ENCODE data around the gene TMEM170B.

Gene TMEM170B

DNA sequence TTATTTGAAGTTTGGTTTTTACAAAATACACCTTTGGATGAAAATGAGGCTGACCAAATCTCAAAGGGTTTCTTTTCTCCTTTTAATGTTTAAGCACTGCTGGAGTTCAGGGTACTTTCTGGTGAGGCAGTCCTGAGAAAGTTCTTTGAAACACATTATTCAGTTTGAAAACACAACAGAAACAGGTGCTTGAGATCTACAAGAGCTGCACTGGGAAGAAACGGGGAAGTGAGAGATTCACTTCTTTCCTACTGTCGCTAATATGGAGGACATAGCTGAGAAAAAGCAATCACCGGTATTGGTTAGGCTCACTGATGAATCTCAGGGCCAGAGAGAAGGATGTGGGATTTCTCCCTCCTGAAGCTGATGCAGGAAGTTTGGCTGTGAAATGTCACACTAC is 22.9 kb upstream of the TMEM170B start:
- TF ChIP-seq ZNF274 (IDR thresholded peaks at IDR 0.05; ENCODE audit: low read depth, low read length): no peak
- H3K4me3 ChIP-seq (ENCODE audit: low read length): no peak overlapping the region; the same call in 1 of the 2 replicates

DNA sequence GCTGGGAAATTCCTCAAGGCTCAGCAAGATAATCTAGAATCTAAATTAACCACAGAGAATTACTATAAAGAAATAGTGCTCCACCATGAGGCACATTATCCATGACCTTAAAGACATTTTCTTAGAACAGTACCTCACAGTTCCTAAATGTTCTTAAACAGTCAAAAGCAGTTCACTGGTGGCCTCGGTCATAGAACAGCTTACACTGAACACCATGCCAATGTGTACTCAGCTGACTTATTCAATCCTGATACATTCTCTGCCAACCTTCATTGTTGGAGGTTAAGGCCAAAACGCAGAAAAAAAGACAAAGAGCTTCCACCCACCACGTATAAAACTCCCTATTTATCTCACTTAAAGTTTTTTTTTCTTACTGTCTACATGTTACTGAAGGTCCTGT is 21.8 kb upstream of the TMEM170B start:
- no peak for TF ChIP-seq ZNF274 (IDR thresholded peaks at IDR 0.05; ENCODE audit: low read depth, low read length)
- no peak overlapping the region for H3K4me3 ChIP-seq (ENCODE audit: low read length)

DNA sequence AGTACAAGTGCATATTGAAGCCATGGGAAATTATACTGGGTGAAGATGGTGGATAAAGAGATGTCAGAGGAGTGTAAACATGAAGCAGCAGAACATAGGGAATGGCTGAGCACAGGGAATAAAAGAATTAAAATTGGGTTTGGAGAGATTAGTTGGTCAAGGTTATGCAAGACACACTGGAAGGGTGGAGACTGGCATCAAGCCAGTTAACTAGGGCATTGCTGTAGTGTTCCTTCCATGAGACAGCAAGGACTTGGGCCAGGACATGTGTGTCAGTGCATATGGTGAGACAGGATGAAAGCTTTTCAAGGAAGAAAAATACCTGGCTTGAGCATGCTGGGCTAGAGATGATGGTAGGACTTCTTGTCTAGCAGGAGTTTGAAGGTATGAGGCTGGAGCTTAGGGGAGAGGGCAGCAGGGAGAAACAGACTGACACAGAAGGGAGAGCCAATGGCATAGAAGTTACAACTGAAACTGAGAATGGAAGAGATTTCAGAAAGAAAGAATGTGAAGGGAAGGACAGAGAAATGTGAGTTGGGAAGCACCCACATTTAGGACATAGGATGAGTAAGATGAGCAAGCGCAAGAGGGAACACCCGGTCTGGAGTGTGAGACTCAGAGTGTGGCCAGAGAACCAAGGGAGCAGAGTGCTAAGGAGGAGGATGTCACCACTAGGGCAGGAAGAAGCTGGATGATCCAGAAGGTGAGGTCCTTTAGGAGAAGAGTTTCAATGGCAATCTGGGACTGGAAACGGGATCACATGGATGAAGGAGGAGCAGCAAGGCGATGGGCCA is 14.5 kb upstream of the TMEM170B start:
- no peak for TF ChIP-seq ZNF274 (IDR thresholded peaks at IDR 0.05; ENCODE audit: low read depth, low read length)
- no peak overlapping the region for H3K4me3 ChIP-seq (ENCODE audit: low read length)

DNA sequence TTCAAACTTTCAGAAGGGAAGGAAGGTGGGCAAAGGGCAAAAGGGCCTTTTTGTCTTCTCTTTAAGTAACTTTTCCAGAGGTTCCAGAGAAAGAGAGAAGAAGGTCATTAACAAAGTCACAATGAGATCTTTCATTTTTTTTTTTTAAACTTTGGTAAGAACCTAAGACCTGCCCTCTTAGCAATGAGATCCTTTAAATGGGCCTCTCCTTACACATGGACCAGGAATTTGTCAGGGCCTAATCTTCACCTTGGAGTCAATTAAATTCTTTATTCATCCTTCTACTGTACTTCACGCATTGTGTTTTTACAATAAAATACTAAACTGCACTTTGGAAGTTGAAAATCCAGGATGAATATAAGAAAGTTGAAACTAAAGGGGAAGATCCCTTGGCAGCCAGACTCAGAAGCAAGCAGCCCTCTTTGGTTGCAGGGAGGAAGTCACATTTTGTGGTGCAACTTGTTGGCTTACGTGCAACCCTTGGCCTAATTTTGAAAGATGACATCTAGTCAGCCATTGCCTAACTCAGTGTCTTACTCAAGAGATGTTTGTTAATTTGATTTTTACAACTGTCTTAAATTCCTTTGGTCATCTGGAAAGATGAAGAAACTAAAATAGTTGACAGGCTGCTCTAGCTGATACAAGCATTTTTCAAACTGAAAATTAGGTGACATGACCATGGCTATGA is 11.9 kb upstream of the TMEM170B start:
- no peak overlapping the region for H3K4me3 ChIP-seq (ENCODE audit: low read length)
- no peak for TF ChIP-seq ZNF274 (IDR thresholded peaks at IDR 0.05; ENCODE audit: low read depth, low read length)

DNA sequence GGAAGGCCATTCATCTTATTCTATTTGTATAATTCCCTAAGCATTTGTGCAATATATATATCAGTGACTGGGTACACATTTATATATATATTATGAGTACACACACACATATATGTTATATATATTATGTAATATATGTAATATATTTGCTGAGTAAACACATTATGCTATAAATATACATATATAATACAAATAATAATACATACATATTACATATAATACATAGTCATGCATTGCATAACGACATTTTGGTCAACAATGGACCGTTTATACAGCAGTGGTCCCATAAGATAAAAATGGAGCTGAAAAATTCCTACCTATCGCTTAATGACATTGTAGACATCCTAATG is 11.4 kb upstream of the TMEM170B start:
- H3K4me3 ChIP-seq (ENCODE audit: low read length): no peak overlapping the region
- TF ChIP-seq ZNF274 (IDR thresholded peaks at IDR 0.05; ENCODE audit: low read depth, low read length): no peak

DNA sequence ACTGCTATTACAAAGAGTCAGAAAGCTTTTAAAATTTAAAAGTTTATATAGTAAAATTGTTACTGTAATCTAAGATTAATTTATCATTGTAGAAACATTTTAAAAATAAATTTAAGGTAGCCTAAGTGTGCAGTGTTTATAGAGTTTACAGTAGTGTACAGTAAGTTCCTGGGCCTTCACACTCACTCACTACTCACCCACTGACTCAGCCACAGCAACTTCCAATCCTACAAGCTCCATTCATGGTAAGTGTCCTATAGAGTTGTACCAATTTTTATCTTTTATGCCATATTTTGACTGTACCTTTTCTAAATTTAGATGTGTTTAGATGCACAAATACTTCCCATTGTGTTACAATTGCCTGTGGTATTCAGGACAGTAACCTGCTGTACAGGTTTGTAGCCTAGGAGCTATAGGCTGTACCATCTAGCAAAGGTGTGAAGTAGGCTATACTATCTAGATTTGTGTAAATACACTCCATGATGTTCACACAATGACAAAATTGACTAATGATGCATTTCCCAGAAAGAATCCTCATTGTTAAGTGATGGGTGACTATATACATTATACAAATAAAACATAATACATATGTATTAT is 10.2 kb upstream of the TMEM170B start:
- no peak for TF ChIP-seq ZNF274 (IDR thresholded peaks at IDR 0.05; ENCODE audit: low read depth, low read length)
- no peak overlapping the region for H3K4me3 ChIP-seq (ENCODE audit: low read length)

DNA sequence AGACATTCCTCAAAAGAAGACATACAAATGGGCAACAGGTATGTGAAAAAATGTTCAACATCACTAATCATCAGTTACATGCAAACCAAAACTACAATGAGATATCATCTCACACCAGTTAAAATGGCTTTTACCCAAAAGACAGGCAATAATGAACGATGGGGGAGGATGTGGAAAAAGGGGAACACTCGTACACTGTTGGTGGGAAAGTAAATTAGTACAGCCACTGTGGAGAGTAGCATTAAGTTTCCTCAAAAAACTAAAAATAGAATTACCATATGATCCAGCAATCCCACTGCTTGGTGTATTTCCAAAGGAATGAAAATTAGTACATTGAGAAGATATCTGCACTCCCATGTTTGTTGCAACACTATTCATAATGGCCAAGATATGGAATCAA is 8.6 kb upstream of the TMEM170B start:
- H3K4me3 ChIP-seq (ENCODE audit: low read length): no peak overlapping the region
- no peak for TF ChIP-seq ZNF274 (IDR thresholded peaks at IDR 0.05; ENCODE audit: low read depth, low read length)

DNA sequence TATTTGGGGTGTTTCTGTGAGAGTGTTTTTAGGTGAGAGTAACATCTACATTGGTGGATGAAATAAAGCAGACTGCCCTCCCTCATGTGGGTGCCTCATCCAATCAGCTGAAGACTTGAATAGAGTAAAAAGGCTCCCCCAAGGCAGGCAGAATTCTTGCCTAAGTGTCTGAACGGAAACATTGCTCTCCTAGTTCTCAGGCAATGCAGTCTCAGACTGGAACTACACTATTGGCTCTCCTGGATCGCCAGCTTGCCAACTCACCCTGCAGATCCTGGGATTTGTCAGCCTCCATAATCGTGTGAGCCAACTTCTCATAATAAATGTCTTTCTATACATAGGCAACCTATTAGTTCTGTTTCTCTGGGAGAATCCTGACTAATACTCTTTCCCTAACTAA is 5.5 kb upstream of the TMEM170B start:
- TF ChIP-seq ZNF274 (IDR thresholded peaks at IDR 0.05; ENCODE audit: low read depth, low read length): no peak
- H3K4me3 ChIP-seq (ENCODE audit: low read length): no peak overlapping the region

DNA sequence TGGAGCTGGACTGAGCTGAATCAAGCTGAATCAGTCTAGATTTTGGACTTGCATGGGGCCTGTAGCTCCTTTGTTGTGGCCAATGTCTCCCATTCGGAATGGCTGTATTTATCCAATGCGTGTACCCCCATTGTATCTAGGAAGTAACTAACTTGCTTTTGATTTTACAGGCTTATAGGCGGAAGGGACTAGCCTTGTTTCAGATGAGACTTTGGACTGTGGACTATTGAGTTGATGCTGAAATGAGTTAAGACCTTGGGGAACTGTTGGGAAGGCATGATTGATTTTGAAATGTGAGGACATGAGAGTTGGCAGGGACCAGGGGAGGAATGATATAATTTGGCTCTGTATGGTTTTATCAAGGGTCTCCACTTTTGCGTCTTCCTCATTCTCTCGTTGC is 3.0 kb upstream of the TMEM170B start:
- no peak for TF ChIP-seq ZNF274 (IDR thresholded peaks at IDR 0.05; ENCODE audit: low read depth, low read length)
- no peak overlapping the region for H3K4me3 ChIP-seq (ENCODE audit: low read length)

DNA sequence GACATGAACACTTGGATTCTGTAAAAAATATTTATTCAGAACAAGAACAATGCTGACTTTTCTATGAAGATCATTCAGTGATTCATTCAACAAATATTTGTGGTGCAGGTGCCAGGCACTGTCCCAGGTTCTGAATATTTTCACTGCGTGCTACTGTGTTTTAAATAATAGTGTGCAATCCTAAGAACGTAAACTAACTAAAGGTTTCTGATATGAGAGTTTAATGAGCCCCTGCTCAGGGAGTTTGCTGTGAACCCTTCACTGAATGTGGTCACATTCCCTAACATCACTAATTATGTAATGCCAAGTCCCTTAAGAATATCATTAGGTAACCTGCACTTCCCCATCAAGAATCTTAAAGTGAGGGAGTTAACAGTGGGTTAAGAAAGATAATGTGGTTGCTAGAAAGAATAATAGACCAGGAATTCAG is 1.7 kb upstream of the TMEM170B start:
- no peak overlapping the region for H3K4me3 ChIP-seq (ENCODE audit: low read length)
- no peak for TF ChIP-seq ZNF274 (IDR thresholded peaks at IDR 0.05; ENCODE audit: low read depth, low read length)

DNA sequence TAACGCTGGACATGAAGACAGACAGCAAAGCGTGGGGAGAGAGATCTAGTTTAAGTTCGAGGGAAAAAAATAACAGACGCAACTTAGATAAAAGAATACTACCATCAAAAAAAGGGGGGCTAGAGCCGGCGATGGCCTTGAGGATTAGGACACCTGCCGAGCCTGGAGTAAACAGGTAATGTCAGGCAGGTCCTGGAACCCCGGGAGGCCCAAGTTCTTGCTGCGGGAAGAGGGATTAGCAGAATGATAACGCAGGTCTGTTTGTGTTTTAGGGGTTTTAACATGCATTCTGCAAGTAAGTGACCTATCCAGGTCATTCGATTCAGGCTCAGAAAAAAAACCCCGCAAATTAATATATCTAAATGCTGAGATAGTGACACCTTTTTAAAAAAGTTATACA is 754 bp upstream of the TMEM170B start:
- TF ChIP-seq ZNF274 (IDR thresholded peaks at IDR 0.05; ENCODE audit: low read depth, low read length): no peak
- H3K4me3 ChIP-seq (ENCODE audit: low read length): peak overlapping the region; percentile 84

DNA sequence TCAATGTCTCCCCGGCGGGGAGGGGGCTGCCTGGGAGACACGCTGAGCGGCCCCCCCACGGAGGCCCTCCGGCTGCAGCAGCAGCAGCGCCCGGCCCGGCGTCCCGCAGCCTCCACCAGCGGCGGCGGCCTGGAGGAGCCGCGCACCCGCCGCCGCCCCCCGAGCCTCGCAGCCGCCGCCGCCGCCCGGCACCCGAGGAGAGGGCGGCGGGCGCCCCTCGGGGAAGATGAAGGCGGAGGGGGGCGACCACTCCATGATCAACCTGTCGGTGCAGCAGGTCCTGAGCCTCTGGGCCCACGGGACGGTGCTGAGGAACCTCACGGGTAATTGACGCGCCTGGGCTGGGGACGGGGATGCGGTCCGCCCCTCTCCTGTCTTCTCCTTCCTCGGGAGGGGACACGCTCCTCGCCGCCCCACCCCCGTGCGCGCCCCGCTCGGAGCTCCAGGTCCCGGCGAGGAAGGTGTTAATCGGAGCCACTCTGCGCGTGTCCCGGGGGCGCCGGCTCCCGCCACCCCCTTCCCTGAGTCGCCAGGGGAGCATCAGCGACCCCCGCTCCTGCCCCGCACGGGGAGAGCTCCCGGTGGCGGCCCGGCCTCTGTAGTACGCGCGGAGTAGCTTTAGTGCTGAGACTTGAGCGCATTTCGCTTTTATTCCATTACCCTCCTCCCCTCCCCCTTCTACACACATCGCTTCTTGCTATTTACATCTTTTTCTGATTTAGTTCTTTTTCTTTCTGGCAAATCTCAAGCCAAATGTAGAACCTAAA is 686 bp downstream of the TMEM170B start:
- no peak for TF ChIP-seq ZNF274 (IDR thresholded peaks at IDR 0.05; ENCODE audit: low read depth, low read length)
- peak overlapping the region; percentile 84 for H3K4me3 ChIP-seq (ENCODE audit: low read length)

DNA sequence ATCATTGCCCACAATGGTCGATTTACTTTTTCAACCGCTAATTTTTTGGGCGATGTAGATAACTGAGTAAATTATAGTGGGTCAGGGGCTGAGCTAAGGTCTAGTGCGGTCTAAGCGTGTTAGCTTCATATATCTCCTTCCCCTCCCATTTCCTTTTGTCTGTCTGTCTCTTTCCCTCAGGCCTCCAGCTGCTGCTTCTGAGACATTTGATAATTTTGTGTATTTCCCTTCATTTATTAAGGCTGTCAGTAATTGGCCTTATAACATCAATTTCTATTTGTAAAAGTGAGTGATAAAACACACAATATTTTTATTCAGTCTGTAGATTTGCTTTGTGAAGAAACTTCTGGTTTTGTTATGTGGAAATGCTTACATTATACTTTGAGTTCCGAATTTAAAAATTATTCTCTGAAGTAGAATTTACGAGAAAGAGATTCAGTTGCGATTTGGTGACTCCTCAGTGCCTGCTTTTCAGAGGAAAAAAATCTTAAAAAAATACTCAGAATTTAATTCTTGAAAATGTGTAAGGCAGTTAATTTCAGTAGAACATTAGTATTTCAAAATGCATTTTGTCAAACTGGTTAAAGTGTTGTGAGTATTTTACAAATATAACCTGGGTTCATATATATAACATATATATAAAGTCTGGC is 1.4 kb downstream of the TMEM170B start:
- no peak for TF ChIP-seq ZNF274 (IDR thresholded peaks at IDR 0.05; ENCODE audit: low read depth, low read length)
- H3K4me3 ChIP-seq (ENCODE audit: low read length): peak overlapping the region; percentile 84

DNA sequence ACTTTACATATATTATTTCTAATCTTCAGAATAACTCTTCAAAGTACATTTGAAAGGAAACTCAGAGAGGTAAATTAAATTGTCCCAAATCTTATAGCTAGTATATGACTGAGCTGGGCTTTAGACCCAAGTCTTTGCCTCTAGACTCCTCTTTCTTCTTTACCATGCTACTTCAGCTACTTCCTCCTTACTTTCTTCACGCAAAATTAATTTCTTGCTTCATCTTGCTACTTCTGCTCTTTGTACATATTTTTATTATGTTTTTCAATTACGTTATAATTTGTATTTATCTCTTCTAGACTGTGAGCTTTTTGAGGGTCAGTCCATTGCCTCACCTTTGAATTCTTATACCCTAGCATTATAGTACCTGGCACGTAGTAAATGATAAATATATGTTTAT is 5.3 kb downstream of the TMEM170B start:
- no peak overlapping the region for H3K4me3 ChIP-seq (ENCODE audit: low read length)
- no peak for TF ChIP-seq ZNF274 (IDR thresholded peaks at IDR 0.05; ENCODE audit: low read depth, low read length)
